Fibroblast of lung (primary cell): ENCODE measurements around the gene YJU2. TPM values are rescaled to one million over a fixed set of nuclear protein-coding genes. Genes with fewer than 3 reads are reported as not detected.

Experiments
- DNase-seq, 2 donors: peaks; one replicate each; pipeline versions ENCODE4 v3.0.0 to v3.0.0-alpha.2; 2010; ENCODE audit warnings: low read depth in 2 of 2
- H2AFZ ChIP-seq: 2 replicates; pipeline ENCODE4 v1.5.1; 2012; ENCODE audit warnings: low read length, control low read depth, inconsistent platforms
- H3K27ac ChIP-seq: 2 replicates; pipeline ENCODE4 v1.5.1; 2011; ENCODE audit warnings: low read length, control low read depth; ENCODE audit not compliant: insufficient read depth
- H3K27me3 ChIP-seq: 2 replicates; pipeline ENCODE4 v1.5.1; 2011; ENCODE audit warnings: mild to moderate bottlenecking, low read length; ENCODE audit not compliant: control insufficient read depth, insufficient read depth
- H3K36me3 ChIP-seq: 2 replicates; pipeline ENCODE4 v1.5.1; 2011; ENCODE audit warnings: low read length; ENCODE audit not compliant: control insufficient read depth, insufficient read depth
- H3K4me1 ChIP-seq: 2 replicates; pipeline ENCODE4 v1.5.1; 2011; ENCODE audit warnings: low read length; ENCODE audit not compliant: control insufficient read depth, insufficient read depth; ENCODE audit errors: extremely low read depth
- H3K4me2 ChIP-seq: 2 replicates; pipeline ENCODE4 v1.5.1; 2011; ENCODE audit warnings: low read length, control low read depth; ENCODE audit not compliant: insufficient read depth; ENCODE audit errors: extremely low read depth
- H3K4me3 ChIP-seq, 4 experiments: fragments of 200-600 bp in 1 of 4; sonication (generic) in 1 of 4; replicated peaks in 1 of 4; 2 replicates each; pipeline ENCODE4 v1.5.1; 2011 to 2016; ENCODE audit warnings: low read length in 4 of 4, low read depth in 3 of 4, mild to moderate bottlenecking in 3 of 4, control low read depth in 2 of 4, inconsistent platforms in 1 of 4, mixed read lengths in 1 of 4; ENCODE audit not compliant: insufficient read depth in 1 of 4; ENCODE audit errors: control extremely low read depth in 1 of 4
- H3K79me2 ChIP-seq: 2 replicates; pipeline ENCODE4 v1.5.1; 2012; ENCODE audit warnings: mild to moderate bottlenecking, low read length, inconsistent platforms; ENCODE audit not compliant: control insufficient read depth, insufficient read depth
- H3K9ac ChIP-seq: 2 replicates; pipeline ENCODE4 v1.5.1; 2011; ENCODE audit warnings: mild to moderate bottlenecking, low read length, control low read depth; ENCODE audit not compliant: insufficient read depth
- H3K9me3 ChIP-seq: 2 replicates; pipeline ENCODE4 v1.5.1; 2012; ENCODE audit warnings: low read depth, low read length; ENCODE audit not compliant: control insufficient read depth, insufficient read depth
- H4K20me1 ChIP-seq: 2 replicates; pipeline ENCODE4 v1.5.1; 2011; ENCODE audit warnings: low read length; ENCODE audit not compliant: control insufficient read depth, insufficient read depth; ENCODE audit errors: extremely low read depth
- EZH2 ChIP-seq: IDR thresholded peaks from 2 replicates; pipeline ENCODE4 v1.5.1; 2012; ENCODE audit warnings: low read length, control low read depth, mild to moderate bottlenecking; ENCODE audit errors: missing control alignments
- polyA plus RNA-seq, 2 donors: library from polyadenylated mRNA; depleted of rRNA in 1 of 2; stranded (reverse) in 1 of 2; unstranded in 1 of 2; fragments of >200 nt; gene quantifications; 2 replicates each; pipeline ENCODE4 v1.2.1, GENCODE V29; 2011 to 2012; ENCODE audit warnings: missing spikeins in 1 of 2
- total RNA-seq: library from RNA; depleted of rRNA; stranded (reverse); fragments of >200 nt; gene quantifications from 2 replicates; pipeline ENCODE4 v1.2.1, GENCODE V29; 2014
- TF ChIP-seq, protein P1 (sequence below), 2 donors: IDR thresholded peaks in 1 of 2; conservative IDR thresholded peaks in 1 of 2; 1 replicate in 1 of 2; 2 replicates in 1 of 2; pipeline ENCODE4 v1.5.1; 2011 to 2012; ENCODE audit warnings: low read length in 2 of 2, control low read depth in 1 of 2, inconsistent platforms in 1 of 2, low read depth in 1 of 2, mild to moderate bottlenecking in 1 of 2

The YJU2 gene
- total and polyA plus RNA-seq, 2 donors (not counting 1 experiment from before 2014, with no cell fraction given), result 10.7 to 14.7 TPM

GRCh38 chr19:4305257-4305612, 58.4 kb downstream of the YJU2 start:
- Histone ChIP-seq H2AFZ (no peak overlapping the region), H3K4me1 (no peaks in the 10 kb centered on the region), H3K9me3 (no peaks in the 10 kb centered on the region), H3K4me2 (no peak overlapping the region), H3K4me3 (no peak overlapping the region), H4K20me1 (no peaks in the 10 kb centered on the region), H3K9ac (no peak overlapping the region), H3K27ac (no peak overlapping the region), H3K36me3 (no peaks in the 10 kb centered on the region), H3K27me3 (no peaks in the 10 kb centered on the region), H3K79me2 (no peaks in the 10 kb centered on the region)
- TF ChIP-seq, protein P1, sequence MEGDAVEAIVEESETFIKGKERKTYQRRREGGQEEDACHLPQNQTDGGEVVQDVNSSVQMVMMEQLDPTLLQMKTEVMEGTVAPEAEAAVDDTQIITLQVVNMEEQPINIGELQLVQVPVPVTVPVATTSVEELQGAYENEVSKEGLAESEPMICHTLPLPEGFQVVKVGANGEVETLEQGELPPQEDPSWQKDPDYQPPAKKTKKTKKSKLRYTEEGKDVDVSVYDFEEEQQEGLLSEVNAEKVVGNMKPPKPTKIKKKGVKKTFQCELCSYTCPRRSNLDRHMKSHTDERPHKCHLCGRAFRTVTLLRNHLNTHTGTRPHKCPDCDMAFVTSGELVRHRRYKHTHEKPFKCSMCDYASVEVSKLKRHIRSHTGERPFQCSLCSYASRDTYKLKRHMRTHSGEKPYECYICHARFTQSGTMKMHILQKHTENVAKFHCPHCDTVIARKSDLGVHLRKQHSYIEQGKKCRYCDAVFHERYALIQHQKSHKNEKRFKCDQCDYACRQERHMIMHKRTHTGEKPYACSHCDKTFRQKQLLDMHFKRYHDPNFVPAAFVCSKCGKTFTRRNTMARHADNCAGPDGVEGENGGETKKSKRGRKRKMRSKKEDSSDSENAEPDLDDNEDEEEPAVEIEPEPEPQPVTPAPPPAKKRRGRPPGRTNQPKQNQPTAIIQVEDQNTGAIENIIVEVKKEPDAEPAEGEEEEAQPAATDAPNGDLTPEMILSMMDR (conservative IDR thresholded peaks at IDR 0.05 in 1 of 2, IDR thresholded peaks at IDR 0.05 in 1 of 2; ENCODE audit: low read depth in 1 of 2, low read length in 2 of 2), result no peak
- no peak for TF ChIP-seq EZH2
- no peak for DNase-seq

DNA sequence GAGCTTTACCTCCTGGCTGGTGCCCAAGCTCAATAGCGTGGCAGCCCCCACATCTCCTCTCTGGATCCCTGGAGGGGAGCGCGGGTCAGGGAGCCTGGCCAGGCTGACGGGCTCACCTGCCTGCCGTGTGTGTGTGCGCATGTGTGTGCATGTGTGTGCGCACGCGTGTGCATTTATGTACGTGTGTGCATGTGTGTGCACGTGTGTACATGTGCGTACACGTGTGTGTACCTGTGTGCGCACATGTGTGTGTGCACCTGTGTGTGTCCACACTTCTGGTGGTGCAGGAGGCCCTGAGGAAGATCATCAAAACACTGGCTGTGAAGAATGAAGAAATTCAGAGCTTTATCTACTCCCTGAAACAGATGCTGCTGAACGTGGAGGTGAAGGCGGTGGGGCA, 58.8 kb downstream of the YJU2 start:
- H2AFZ ChIP-seq, result no peak overlapping the region
- H3K4me1 ChIP-seq, result no peaks in the 10 kb centered on the region
- H3K4me2 ChIP-seq, result no peak overlapping the region
- TF ChIP-seq EZH2, result no peak
- TF ChIP-seq, protein P1 (conservative IDR thresholded peaks at IDR 0.05 in 1 of 2, IDR thresholded peaks at IDR 0.05 in 1 of 2; ENCODE audit: low read depth in 1 of 2, low read length in 2 of 2), result no peak
- no peaks in the 10 kb centered on the region for H3K79me2 ChIP-seq
- H3K27ac ChIP-seq, result no peak overlapping the region
- H3K9me3 ChIP-seq, result no peaks in the 10 kb centered on the region
- H3K36me3 ChIP-seq, result no peaks in the 10 kb centered on the region
- no peaks in the 10 kb centered on the region for H3K27me3 ChIP-seq
- H3K9ac ChIP-seq, result no peak overlapping the region
- DNase-seq, result no peak
- H4K20me1 ChIP-seq, result no peaks in the 10 kb centered on the region
- no peak overlapping the region for H3K4me3 ChIP-seq

- DNase-seq, result no peak
- Histone ChIP-seq H3K4me3 (no peak overlapping the region), H4K20me1 (no peaks in the 10 kb centered on the region), H2AFZ (no peak overlapping the region), H3K27me3 (no peaks in the 10 kb centered on the region), H3K27ac (no peak overlapping the region), H3K9ac (no peak overlapping the region), H3K36me3 (no peaks in the 10 kb centered on the region), H3K9me3 (no peaks in the 10 kb centered on the region), H3K79me2 (no peaks in the 10 kb centered on the region), H3K4me1 (no peaks in the 10 kb centered on the region), H3K4me2 (no peak overlapping the region)
- no peak for TF ChIP-seq EZH2
- TF ChIP-seq, protein P1 (conservative IDR thresholded peaks at IDR 0.05 in 1 of 2, IDR thresholded peaks at IDR 0.05 in 1 of 2; ENCODE audit: low read depth in 1 of 2, low read length in 2 of 2), result no peak
These were observed 63.6 kb downstream of the YJU2 start for GRCh38 chr19:4310247-4311121.
